D721Med (cell line): ENCODE results near the gene CYCS.
A peak's percentile ranks its signal among the peaks of the same experiment; 100 is the strongest.

ENCODE experiments used
- DNase-seq: peaks from one replicate; pipeline ENCODE4 v3.0.0; 2011; ENCODE audit warnings: low spot score; ENCODE audit not compliant: insufficient read length
- FAIRE-seq: peaks from 2 replicates; lab custom pipeline; 2011; peaks lifted over from hg19 to GRCh38; lab: Jason Lieb, UNC
- TF ChIP-seq, protein P1 (sequence below): IDR thresholded peaks from 2 replicates; pipeline ENCODE4 v1.5.1; 2012; ENCODE audit warnings: mild to moderate bottlenecking, control low read depth; ENCODE audit not compliant: insufficient read depth; ENCODE audit errors: missing control alignments

CYCS gene

DNA sequence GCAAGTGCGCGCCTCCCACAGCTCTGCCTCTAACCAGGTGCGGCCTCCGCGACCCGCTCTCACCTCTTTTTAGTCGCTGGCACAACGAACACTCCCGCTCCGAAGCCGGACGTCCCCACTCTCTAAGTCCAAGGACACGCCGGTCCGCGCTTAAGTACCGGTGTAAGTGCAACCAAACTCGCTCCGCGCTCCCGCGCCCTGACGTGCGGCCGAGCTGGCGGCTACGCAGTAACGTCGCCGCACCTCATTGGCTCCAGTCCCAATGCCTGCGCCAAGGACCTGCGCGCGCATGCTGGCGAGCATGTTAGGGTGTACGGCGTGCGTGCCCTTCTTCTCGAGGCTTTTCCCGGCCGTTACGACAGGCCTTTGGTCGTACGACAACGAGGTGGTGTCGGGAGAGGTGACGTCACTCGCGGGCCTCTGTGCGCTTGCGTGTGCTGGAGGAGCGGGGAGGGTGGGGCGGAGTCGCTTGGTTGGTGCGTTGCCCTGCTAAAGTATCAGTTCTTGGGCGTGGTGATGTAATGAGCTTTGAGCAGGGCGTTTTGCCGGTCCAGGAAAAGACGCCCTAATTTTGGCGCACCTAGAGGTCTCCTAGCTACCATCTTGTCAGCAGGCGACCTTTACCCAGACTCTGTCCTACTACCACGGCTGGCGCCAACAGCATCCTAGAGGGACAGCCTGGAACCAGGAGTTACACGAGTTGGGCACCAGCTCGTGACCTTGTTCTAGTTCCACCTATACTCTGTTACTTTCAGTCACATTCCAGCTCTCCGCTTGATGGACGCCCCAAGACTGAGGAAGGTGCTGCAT, at the start of gene CYCS:
Gene CYCS, minus strand, starts transcription at position 124 of the 810 bp plus-strand sequence. CDS start 1,141 bp downstream, outside the sequence.
- TF ChIP-seq, protein P1, sequence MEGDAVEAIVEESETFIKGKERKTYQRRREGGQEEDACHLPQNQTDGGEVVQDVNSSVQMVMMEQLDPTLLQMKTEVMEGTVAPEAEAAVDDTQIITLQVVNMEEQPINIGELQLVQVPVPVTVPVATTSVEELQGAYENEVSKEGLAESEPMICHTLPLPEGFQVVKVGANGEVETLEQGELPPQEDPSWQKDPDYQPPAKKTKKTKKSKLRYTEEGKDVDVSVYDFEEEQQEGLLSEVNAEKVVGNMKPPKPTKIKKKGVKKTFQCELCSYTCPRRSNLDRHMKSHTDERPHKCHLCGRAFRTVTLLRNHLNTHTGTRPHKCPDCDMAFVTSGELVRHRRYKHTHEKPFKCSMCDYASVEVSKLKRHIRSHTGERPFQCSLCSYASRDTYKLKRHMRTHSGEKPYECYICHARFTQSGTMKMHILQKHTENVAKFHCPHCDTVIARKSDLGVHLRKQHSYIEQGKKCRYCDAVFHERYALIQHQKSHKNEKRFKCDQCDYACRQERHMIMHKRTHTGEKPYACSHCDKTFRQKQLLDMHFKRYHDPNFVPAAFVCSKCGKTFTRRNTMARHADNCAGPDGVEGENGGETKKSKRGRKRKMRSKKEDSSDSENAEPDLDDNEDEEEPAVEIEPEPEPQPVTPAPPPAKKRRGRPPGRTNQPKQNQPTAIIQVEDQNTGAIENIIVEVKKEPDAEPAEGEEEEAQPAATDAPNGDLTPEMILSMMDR: no peak
- DNase-seq: peak; percentile 37
- no peak for FAIRE-seq

DNA sequence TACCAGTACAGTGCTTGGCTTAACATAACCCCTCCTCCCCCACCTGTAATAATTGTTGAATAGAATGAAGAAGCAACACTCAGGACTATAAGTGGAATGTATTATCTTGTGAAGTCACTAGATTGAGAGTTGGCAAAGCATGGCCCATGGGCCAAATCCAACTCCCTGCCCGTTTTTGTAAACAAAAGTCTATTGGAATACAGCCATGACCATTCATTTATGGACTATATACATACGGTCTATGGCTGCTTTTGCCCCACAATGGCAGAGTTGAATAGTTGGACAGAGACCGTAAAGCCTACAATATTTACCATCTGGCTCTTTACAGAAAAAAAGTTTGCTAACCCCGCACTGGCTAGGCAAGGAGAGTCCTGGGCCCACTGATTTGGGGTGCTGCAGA, 48.1 kb upstream of the CYCS start:
- DNase-seq: no peak
- no peak for FAIRE-seq
- TF ChIP-seq, protein P1: no peak

DNA sequence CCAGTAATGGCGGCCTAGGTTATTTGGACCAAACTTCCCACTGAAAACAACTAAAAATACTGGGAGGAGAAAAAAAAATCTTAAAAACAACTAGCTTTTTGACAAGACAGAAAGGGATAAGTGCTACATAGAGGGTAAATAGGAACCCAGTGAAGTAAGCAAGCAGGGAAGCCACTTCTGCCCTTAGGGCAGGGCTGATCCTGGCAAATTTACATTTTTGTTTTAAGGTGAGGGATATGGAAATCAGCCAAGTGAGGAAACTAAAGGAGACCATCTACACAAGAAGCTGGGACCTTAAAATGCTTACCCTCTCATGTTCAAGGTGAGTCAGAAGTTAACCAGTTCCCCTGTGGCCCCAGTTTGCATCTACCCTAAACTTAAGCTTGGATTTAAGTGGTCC, 46.5 kb upstream of the CYCS start:
- TF ChIP-seq, protein P1: no peak
- no peak for FAIRE-seq
- no peak for DNase-seq

DNA sequence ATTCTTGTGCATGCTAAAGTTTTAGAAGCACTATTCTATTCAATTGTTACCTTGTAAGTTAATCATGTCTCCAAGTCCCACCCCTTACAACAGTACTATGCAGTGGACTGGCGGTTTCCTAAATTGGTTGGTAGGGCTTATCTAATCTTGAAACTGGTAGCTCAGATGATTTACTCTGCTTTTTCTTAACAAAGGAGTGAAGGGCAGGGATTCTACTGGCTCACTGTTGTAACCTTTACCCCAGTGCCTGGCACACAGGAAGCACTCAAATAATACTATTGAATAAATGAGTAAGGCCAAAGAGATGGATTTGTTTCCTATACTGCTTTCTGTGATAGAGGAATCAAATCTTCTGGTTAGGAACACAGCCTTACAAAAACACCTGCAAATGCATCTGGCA, 46.0 kb upstream of the CYCS start:
- no peak for DNase-seq
- no peak for FAIRE-seq
- TF ChIP-seq, protein P1: no peak

DNA sequence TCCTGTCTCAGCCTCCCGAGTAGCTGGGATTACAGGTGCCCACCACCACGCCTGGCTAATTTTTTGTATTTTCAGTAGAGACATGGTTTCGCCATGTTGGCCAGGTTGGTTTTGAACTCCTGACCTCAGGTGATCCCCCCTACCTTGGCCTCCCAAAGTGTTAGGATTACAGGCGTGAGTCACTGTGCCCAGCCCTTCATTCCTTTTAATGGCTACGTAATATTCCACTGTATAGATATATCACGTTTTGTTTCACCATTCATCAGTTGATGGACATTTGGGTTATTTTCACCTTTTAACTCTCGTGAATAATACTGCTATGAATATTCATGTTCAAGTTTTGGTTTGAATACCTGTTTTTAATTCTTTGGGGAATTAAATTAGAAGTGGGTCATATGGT, 44.6 kb upstream of the CYCS start:
- FAIRE-seq: no peak
- no peak for DNase-seq
- TF ChIP-seq, protein P1: no peak

DNA sequence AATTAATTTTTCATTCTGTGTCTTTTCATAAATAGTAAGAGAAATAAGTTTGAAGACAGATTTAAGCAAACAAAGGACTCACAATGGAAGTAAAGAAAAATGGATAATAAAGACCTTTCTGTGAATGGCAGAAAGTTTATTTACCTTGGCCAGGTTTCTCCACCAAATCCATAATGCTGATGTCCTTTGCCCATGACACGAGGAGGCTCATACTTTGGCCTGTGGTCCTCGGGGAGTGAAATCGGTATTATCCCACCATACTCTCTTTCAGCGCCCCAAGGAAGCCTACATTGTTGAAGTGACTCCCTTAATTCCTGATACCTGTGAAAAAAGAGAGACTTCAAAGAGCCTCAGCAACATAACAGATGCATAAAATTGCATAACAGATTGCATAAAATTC, 43.1 kb upstream of the CYCS start:
- FAIRE-seq (no peak), DNase-seq (no peak)
- TF ChIP-seq, protein P1: no peak

DNA sequence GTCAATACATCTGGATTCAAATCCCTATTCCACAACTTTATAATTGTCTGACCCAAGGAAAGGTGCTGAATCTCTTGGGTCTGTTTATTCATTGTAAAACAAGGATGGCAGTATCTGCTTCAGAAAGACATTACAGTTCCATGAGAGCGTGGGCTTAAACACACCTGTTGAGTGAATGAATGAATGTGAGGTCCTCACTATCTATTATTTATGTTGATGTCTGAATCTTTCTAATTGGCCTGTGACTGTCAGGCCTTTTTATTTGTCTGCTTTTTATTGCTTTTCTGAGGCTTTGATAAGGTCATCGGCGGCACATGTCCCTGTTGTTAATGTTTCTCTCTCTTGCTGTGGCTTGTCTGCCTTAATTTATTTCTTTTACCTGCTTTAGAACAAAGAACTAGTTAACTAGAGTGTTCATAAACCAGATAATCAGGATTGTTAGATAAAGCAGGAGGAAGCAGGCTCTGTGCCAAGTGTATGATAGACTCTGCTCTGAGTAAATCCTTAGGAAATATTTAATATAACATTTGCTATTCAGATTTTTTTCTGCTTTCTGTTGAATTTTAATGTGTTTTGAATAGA, 42.3 kb upstream of the CYCS start:
- TF ChIP-seq, protein P1: no peak
- DNase-seq (no peak), FAIRE-seq (no peak)
